Smooth muscle cell (in vitro differentiated cells): ENCODE results near the gene GABBR1. TPM values are rescaled to one million over a fixed set of nuclear protein-coding genes. Genes with fewer than 3 reads are reported as not detected.

Source experiments
- DNase-seq: peaks from one replicate; lab custom pipeline; 2025; ENCODE audit not compliant: unreplicated experiment; lab: John Stamatoyannopoulos, UW
- H2AFZ ChIP-seq: fragments of 200-600 bp; sonication (generic); 2 replicates; pipeline ENCODE4 v1.6.0; 2016; ENCODE audit warnings: antibody characterized with exemption, low read depth, mild to moderate bottlenecking
- H3F3A ChIP-seq: fragments of 200-600 bp; sonication (generic); 2 replicates; pipeline ENCODE4 v1.6.0; 2017; ENCODE audit warnings: antibody characterized with exemption, low read depth
- H3K27ac ChIP-seq: fragments of 200-600 bp; sonication (generic); 2 replicates; pipeline ENCODE4 v1.5.1; 2016; ENCODE audit warnings: low read depth, mild to moderate bottlenecking
- H3K27me3 ChIP-seq: fragments of 200-600 bp; sonication (generic); 2 replicates; pipeline ENCODE4 v1.6.1; 2016; ENCODE audit warnings: low read depth, mild to moderate bottlenecking
- H3K36me3 ChIP-seq: fragments of 200-600 bp; sonication (generic); 2 replicates; pipeline ENCODE4 v1.5.1; 2016; ENCODE audit warnings: low read depth
- H3K4me1 ChIP-seq: fragments of 200-600 bp; sonication (generic); 2 replicates; pipeline ENCODE4 v1.5.1; 2016; ENCODE audit warnings: low read depth
- H3K4me2 ChIP-seq: fragments of 200-600 bp; sonication (generic); 2 replicates; pipeline ENCODE4 v1.6.0; 2016; ENCODE audit warnings: mild to moderate bottlenecking
- H3K4me3 ChIP-seq: fragments of 200-600 bp; sonication (generic); 2 replicates; pipeline ENCODE4 v1.5.1; 2016; ENCODE audit warnings: mild to moderate bottlenecking
- H3K79me2 ChIP-seq: fragments of 200-600 bp; sonication (generic); 2 replicates; pipeline ENCODE4 v1.6.0; 2016; ENCODE audit warnings: low read depth, mild to moderate bottlenecking
- H3K9ac ChIP-seq: fragments of 200-600 bp; sonication (generic); 2 replicates; pipeline ENCODE4 v1.6.0; 2016; ENCODE audit warnings: low read depth
- H3K9me3 ChIP-seq: fragments of 200-600 bp; sonication (generic); replicated peaks from 2 replicates; pipeline ENCODE4 v1.5.1; 2016; ENCODE audit warnings: low read depth
- H4K20me1 ChIP-seq: fragments of 200-600 bp; sonication (generic); 2 replicates; pipeline ENCODE4 v1.6.0; 2016; ENCODE audit warnings: low read depth
- CTCF ChIP-seq: fragments of 200-600 bp; sonication (generic); IDR thresholded peaks from 2 replicates; pipeline ENCODE4 v1.5.1; 2017; ENCODE audit warnings: borderline replicate concordance, mild to moderate bottlenecking, antibody characterized with exemption; ENCODE audit not compliant: insufficient read depth, poor library complexity, severe bottlenecking
- WGBS: methylation state at CpG from one replicate; pipeline ENCODE4 v1.1.7; 2016; ENCODE audit warnings: low lambda C conversion rate; 5-methylcytosine and 5-hydroxymethylcytosine counted together
- polyA plus RNA-seq: library from polyadenylated mRNA; unstranded; fragments of >200 nt; fragmentation: Nextera tagmentation; extraction: Ambion mirVana; gene quantifications from 2 replicates; pipeline ENCODE4 v1.2.1, GENCODE V29; 2016
- total RNA-seq: library from RNA; depleted of rRNA; stranded (reverse); fragments of >200 nt; gene quantifications from 2 replicates; pipeline ENCODE4 v1.2.3, GENCODE V29; 2014

GABBR1 gene
- total and polyA plus RNA-seq, 2 experiments from 2014 or later = 13.2 to 26.0 TPM

GRCh38 chr6:29629571-29629970 lies 3.4 kb downstream of the GABBR1 start:
- Histone ChIP-seq H3K27me3 (no peaks in the 10 kb centered on the region), H3K36me3 (no peaks in the 10 kb centered on the region), H3K4me3 (no peak overlapping the region), H3K4me2 (peak overlapping the region; percentile 98), H3F3A (no peaks in the 10 kb centered on the region), H3K4me1 (peaks cover 41% of the 10 kb centered on the region), H3K9me3 (no peaks in the 10 kb centered on the region), H4K20me1 (peaks cover 28% of the 10 kb centered on the region), H3K27ac (no peak overlapping the region), H3K79me2 (peaks cover 6% of the 10 kb centered on the region), H3K9ac (no peak overlapping the region), H2AFZ (no peak overlapping the region)
- 61% methylated on average over 2 of the region's 2 CpGs for WGBS
- DNase-seq = no peak
- no peak for TF ChIP-seq CTCF

GRCh38 chr6:29628419-29629281 lies 4.3 kb downstream of the GABBR1 start:
- Histone ChIP-seq H3K4me1 (peaks cover 45% of the 10 kb centered on the region), H3K4me2 (peak overlapping the region; percentile 98), H3F3A (no peaks in the 10 kb centered on the region), H3K79me2 (peaks cover 6% of the 10 kb centered on the region), H3K27me3 (no peaks in the 10 kb centered on the region), H3K9me3 (no peaks in the 10 kb centered on the region), H3K27ac (no peak overlapping the region), H4K20me1 (peaks cover 35% of the 10 kb centered on the region), H3K4me3 (peak overlapping the region; percentile 80), H2AFZ (peak overlapping the region; percentile 90), H3K9ac (peak overlapping the region; percentile 27), H3K36me3 (no peaks in the 10 kb centered on the region)
- TF ChIP-seq CTCF = peak; percentile 54
- peak; percentile 54 for DNase-seq
- WGBS = 4% methylated on average over 20 of the region's 32 CpGs

- H3K27ac ChIP-seq = no peak overlapping the region
Measured at GRCh38 chr6:29627755-29628418, 5.1 kb downstream of the GABBR1 start.

More at GRCh38 chr6:29627755-29628418, 5.1 kb downstream of the GABBR1 start:
- Histone ChIP-seq H3K4me2 (peak overlapping the region; percentile 98), H3K9me3 (no peaks in the 10 kb centered on the region), H3F3A (no peaks in the 10 kb centered on the region), H3K79me2 (peaks cover 6% of the 10 kb centered on the region), H4K20me1 (peaks cover 35% of the 10 kb centered on the region), H2AFZ (peak overlapping the region; percentile 91), H3K9ac (peak overlapping the region; percentile 62), H3K4me1 (peaks cover 49% of the 10 kb centered on the region), H3K4me3 (peak overlapping the region; percentile 80), H3K36me3 (peaks cover 4% of the 10 kb centered on the region), H3K27me3 (no peaks in the 10 kb centered on the region)
- 0% methylated on average over 12 of the region's 51 CpGs for WGBS
- DNase-seq = peak; percentile 57
- TF ChIP-seq CTCF = no peak
